Suprapubic skin (tissue), 4 donors: ENCODE results near the gene ZMYND19.

Experiments
- POLR2A ChIP-seq, 2 donors: fragments of 450-650 bp; IDR thresholded peaks; one replicate each; pipeline ENCODE4 v1.6.1; 2017; ENCODE audit warnings: antibody characterized with exemption in 2 of 2, mild to moderate bottlenecking in 2 of 2, moderate library complexity in 2 of 2
- POLR2AphosphoS5 ChIP-seq, 3 donors: sonication (generic); formaldehyde crosslinking; IDR thresholded peaks; one replicate each; pipeline ENCODE4 v1.6.1; 2017; ENCODE audit warnings: antibody characterized with exemption in 3 of 3
- TF ChIP-seq, protein P1 (sequence below), 2 donors: fragments of 200-600 bp in 1 of 2; fragments of 450-650 bp in 1 of 2; sonication (generic) in 1 of 2; IDR thresholded peaks; one replicate each; pipeline ENCODE4 v1.5.1; 2016 to 2019; ENCODE audit warnings: antibody characterized with exemption in 2 of 2, mild to moderate bottlenecking in 1 of 2, moderate library complexity in 1 of 2

DNA sequence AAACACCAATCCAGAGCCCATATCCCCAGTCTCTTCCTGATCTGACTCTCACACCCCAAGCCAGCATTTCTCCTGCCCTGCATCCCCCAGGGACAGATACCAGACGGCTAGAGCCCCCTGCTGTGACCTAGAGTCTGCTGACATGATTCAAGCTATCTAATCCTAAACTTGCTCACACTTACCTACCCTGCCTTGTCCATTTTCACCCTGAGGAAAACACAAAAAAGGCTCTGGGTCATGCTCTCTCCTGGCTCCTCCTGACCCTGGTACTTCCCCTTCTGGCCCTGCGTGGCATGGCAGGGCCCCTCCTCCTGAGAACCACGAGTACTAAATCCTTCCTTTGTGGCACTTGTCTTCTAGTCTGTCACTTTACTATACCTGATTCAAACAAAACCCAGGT, 12.3 kb upstream of the ZMYND19 start:
- no peak for TF ChIP-seq POLR2A (IDR thresholded peaks at IDR 0.05)
- TF ChIP-seq, protein P1, sequence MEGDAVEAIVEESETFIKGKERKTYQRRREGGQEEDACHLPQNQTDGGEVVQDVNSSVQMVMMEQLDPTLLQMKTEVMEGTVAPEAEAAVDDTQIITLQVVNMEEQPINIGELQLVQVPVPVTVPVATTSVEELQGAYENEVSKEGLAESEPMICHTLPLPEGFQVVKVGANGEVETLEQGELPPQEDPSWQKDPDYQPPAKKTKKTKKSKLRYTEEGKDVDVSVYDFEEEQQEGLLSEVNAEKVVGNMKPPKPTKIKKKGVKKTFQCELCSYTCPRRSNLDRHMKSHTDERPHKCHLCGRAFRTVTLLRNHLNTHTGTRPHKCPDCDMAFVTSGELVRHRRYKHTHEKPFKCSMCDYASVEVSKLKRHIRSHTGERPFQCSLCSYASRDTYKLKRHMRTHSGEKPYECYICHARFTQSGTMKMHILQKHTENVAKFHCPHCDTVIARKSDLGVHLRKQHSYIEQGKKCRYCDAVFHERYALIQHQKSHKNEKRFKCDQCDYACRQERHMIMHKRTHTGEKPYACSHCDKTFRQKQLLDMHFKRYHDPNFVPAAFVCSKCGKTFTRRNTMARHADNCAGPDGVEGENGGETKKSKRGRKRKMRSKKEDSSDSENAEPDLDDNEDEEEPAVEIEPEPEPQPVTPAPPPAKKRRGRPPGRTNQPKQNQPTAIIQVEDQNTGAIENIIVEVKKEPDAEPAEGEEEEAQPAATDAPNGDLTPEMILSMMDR (IDR thresholded peaks at IDR 0.05), result no peak
- no peak for TF ChIP-seq POLR2AphosphoS5 (IDR thresholded peaks at IDR 0.05)
